Measurements from ENCODE around the gene MPI. TPM values are rescaled to one million over a fixed set of nuclear protein-coding genes. Genes with fewer than 3 reads are reported as not detected.

MPI gene
- total RNA-seq, 1 experiment from 2014 or later = 57.5 TPM

DNA sequence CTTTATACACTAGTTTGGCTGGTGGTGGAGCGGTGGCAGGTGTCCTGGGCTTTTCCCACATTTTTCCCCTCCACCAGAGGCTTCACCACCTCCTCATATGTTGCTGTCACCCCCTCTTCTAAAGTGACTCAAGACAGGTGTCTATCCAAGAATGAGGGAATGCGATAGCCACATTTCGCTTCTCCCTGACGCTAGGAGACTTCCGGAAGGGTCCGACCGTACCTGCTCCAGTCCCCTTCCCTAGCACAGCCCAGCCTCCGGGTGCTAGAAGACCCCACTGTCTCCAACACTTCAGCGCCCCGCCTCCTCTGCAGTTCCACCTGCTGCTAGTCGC is 17.2 kb upstream of the MPI start:
- TF ChIP-seq, protein P1, sequence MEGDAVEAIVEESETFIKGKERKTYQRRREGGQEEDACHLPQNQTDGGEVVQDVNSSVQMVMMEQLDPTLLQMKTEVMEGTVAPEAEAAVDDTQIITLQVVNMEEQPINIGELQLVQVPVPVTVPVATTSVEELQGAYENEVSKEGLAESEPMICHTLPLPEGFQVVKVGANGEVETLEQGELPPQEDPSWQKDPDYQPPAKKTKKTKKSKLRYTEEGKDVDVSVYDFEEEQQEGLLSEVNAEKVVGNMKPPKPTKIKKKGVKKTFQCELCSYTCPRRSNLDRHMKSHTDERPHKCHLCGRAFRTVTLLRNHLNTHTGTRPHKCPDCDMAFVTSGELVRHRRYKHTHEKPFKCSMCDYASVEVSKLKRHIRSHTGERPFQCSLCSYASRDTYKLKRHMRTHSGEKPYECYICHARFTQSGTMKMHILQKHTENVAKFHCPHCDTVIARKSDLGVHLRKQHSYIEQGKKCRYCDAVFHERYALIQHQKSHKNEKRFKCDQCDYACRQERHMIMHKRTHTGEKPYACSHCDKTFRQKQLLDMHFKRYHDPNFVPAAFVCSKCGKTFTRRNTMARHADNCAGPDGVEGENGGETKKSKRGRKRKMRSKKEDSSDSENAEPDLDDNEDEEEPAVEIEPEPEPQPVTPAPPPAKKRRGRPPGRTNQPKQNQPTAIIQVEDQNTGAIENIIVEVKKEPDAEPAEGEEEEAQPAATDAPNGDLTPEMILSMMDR (conservative IDR thresholded peaks at IDR 0.05) = no peak
- no peak overlapping the region for H4K91ac ChIP-seq (ENCODE audit: insufficient read length, low read depth, low read length)
- no peaks in the 10 kb centered on the region for H3K27me3 ChIP-seq (ENCODE audit: insufficient read depth, low read length)
- no peak overlapping the region for H4K5ac ChIP-seq (ENCODE audit: insufficient read length, low read depth, low read length)
- no peak for DNase-seq
- no peak overlapping the region for H3K4ac ChIP-seq (ENCODE audit: low read depth, low read length)
- Mint-ChIP-seq H3K4me1 (peaks cover 14 to 17% of the 10 kb centered on the region in 2 experiments), H3K36me3 (ENCODE audit: insufficient read depth in 1 of 3, low read depth in 3 of 3) (peaks cover 8 to 24% (median 10%) of the 10 kb centered on the region in 3 experiments), H3K27me3 (ENCODE audit: low read depth) (peaks cover 2% of the 10 kb centered on the region; the same call in 1 of the 2 replicates), H3K4me3 (peak overlapping the region; percentile 89 to 92), H3K27ac (peak overlapping the region; percentile 15 to 98 (median 79); a peak in 6 of 7 replicates), H3K9me3 (peaks cover 4% of the 10 kb centered on the region in 2 experiments; a peak in 3 of 5 replicates)
- H3K56ac ChIP-seq (ENCODE audit: insufficient read length, low read depth, low read length) = no peak overlapping the region
- H4K20me1 ChIP-seq (ENCODE audit: control insufficient read depth, insufficient read depth, insufficient read length) = no peaks in the 10 kb centered on the region
- peaks cover 11% of the 10 kb centered on the region; the same call in 1 of the 2 replicates for H3K79me2 ChIP-seq (ENCODE audit: insufficient read depth, low read length)
- H3T11ph ChIP-seq (ENCODE audit: low read length) = no peak overlapping the region
- no peak overlapping the region for H2BK120ac ChIP-seq (ENCODE audit: low read depth, low read length, poor library complexity, severe bottlenecking)
- no peak overlapping the region for H2BK5ac ChIP-seq (ENCODE audit: insufficient read length, low read length)
- H3K9ac ChIP-seq (ENCODE audit: extremely low read depth, insufficient read length, low read length) = peak overlapping the region; percentile 39
- no peaks in the 10 kb centered on the region for H3K9me3 ChIP-seq (ENCODE audit: control insufficient read depth, low read depth, low read length)
- H2BK20ac ChIP-seq (ENCODE audit: low read depth, low read length, poor library complexity, severe bottlenecking) = no peak overlapping the region
- H3K4me1 ChIP-seq (ENCODE audit: insufficient read depth, low read length) = no peaks in the 10 kb centered on the region
- H2BK12ac ChIP-seq (ENCODE audit: insufficient read length, low read depth, low read length) = no peak overlapping the region
- no peak overlapping the region for H2AK5ac ChIP-seq (ENCODE audit: insufficient read length, low read length)
- no peak overlapping the region for H3K23ac ChIP-seq (ENCODE audit: insufficient read length, low read depth, low read length)
- H3K4me2 ChIP-seq (ENCODE audit: insufficient read depth, insufficient read length, low read length) = peak overlapping the region; percentile 83
- H4K8ac ChIP-seq (replicated peaks; ENCODE audit: insufficient read length, low read depth, low read length) = no peak overlapping the region
- no peak overlapping the region for H2AFZ ChIP-seq (ENCODE audit: low read length)
- H3K79me1 ChIP-seq (ENCODE audit: insufficient read depth, low read depth, low read length, poor library complexity, severe bottlenecking) = peaks cover 2% of the 10 kb centered on the region
- peaks cover 12% of the 10 kb centered on the region for H3K23me2 ChIP-seq (ENCODE audit: insufficient read length, low read depth, low read length, poor library complexity, severe bottlenecking)
- H3K18ac ChIP-seq (ENCODE audit: insufficient read length, low read depth, low read length) = no peak overlapping the region
- no CpG with 5 or more reads among the region's 11 CpGs for WGBS (ENCODE audit: extremely low coverage, insufficient read length, low lambda C conversion rate)
- no peak overlapping the region for H3K14ac ChIP-seq (ENCODE audit: insufficient read depth, low read length)
- no peak overlapping the region for H2BK15ac ChIP-seq (ENCODE audit: low read depth, low read length)
- H3K27ac ChIP-seq (ENCODE audit: insufficient read length, low read depth, low read length) = no peak overlapping the region
